HEK293 (cell line): ENCODE data around the gene RWDD1.

Source experiments
- CTCF ChIA-PET: fragments of 350-600 bp; formaldehyde crosslinking; extraction: SDS; loops from one replicate; lab custom pipeline; 2021; ENCODE audit warnings: antibody characterized with exemption; lab: Yijun Ruan, JAX
- POLR2A ChIA-PET: fragments of 300-600 bp; formaldehyde crosslinking; extraction: SDS; loops from one replicate; lab custom pipeline; 2020; ENCODE audit warnings: antibody characterized with exemption, inconsistent platforms; lab: Yijun Ruan, JAX
- H3K27ac ChIP-seq: fragments of 200-500 bp; sonication (Bioruptor generic); 2 replicates; pipeline ENCODE4 v1.5.1; 2014; ENCODE audit warnings: low read depth, low read length, control low read depth, inconsistent platforms; ENCODE audit errors: extremely low read depth
- H3K36me3 ChIP-seq, 2 experiments: fragments of 200-500 bp in 1 of 2; sonication (Bioruptor generic) in 1 of 2; 1 replicate in 1 of 2; 2 replicates in 1 of 2; pipeline ENCODE4 v1.5.1; 2014 to 2017; ENCODE audit warnings: inconsistent platforms in 2 of 2, low read length in 2 of 2; ENCODE audit not compliant: control insufficient read depth in 2 of 2, insufficient read depth in 1 of 2
- H3K4me1 ChIP-seq: fragments of 200-500 bp; sonication (Bioruptor generic); 2 replicates; pipeline ENCODE4 v1.5.1; 2014; ENCODE audit warnings: mild to moderate bottlenecking, low read length, inconsistent platforms; ENCODE audit not compliant: control insufficient read depth, insufficient read depth
- H3K4me3 ChIP-seq: 2 replicates; pipeline ENCODE4 v1.5.1; 2011; ENCODE audit warnings: low read depth, mild to moderate bottlenecking, control low read depth, low read length, moderate library complexity
- H3K9me3 ChIP-seq: fragments of 200-500 bp; sonication (Bioruptor generic); 2 replicates; pipeline ENCODE4 v1.5.1; 2014; ENCODE audit warnings: low read depth, low read length, inconsistent platforms; ENCODE audit not compliant: control insufficient read depth, insufficient read depth
- HOXA7 ChIP-seq: sonication (generic); formaldehyde crosslinking; IDR thresholded peaks from 2 replicates; pipeline ENCODE4 v1.8.1; 2022; ENCODE audit warnings: missing genetic modification reagents, borderline replicate concordance
- MEIS1 ChIP-seq: sonication (generic); formaldehyde crosslinking; IDR thresholded peaks from 2 replicates; pipeline ENCODE4 v1.8.1; 2022; ENCODE audit warnings: missing genetic modification reagents, mild to moderate bottlenecking, borderline replicate concordance
- MZF1 ChIP-seq: fragments of 450-650 bp; formaldehyde crosslinking; IDR thresholded peaks from 2 replicates; pipeline ENCODE4 v1.5.1; 2017; ENCODE audit warnings: missing biosample characterization, missing genetic modification characterization, borderline replicate concordance
- ZBTB1 ChIP-seq: fragments of 450-650 bp; formaldehyde crosslinking; IDR thresholded peaks from 2 replicates; pipeline ENCODE4 v1.5.1; 2016; ENCODE audit warnings: missing biosample characterization, missing genetic modification characterization
- ZBTB17 ChIP-seq: fragments of 450-650 bp; formaldehyde crosslinking; IDR thresholded peaks from 2 replicates; pipeline ENCODE4 v1.5.1; 2016; ENCODE audit warnings: missing biosample characterization, missing genetic modification characterization
- ZEB2 ChIP-seq: fragments of 450-650 bp; formaldehyde crosslinking; IDR thresholded peaks from 2 replicates; pipeline ENCODE4 v1.5.1; 2016; ENCODE audit warnings: missing biosample characterization, missing genetic modification characterization
- ZFP3 ChIP-seq: fragments of 450-650 bp; formaldehyde crosslinking; IDR thresholded peaks from 2 replicates; pipeline ENCODE4 v1.5.1; 2016; ENCODE audit warnings: low read depth, missing biosample characterization, missing genetic modification characterization
- ZNF16 ChIP-seq: fragments of 450-650 bp; formaldehyde crosslinking; IDR thresholded peaks from 2 replicates; pipeline ENCODE4 v1.5.1; 2016; ENCODE audit warnings: low read depth, missing biosample characterization, missing genetic modification characterization
- ZNF174 ChIP-seq: fragments of 450-650 bp; formaldehyde crosslinking; IDR thresholded peaks from 2 replicates; pipeline ENCODE4 v1.5.0; 2017; ENCODE audit warnings: missing biosample characterization, mild to moderate bottlenecking, missing genetic modification characterization
- ZNF175 ChIP-seq: fragments of 450-650 bp; formaldehyde crosslinking; IDR thresholded peaks from 2 replicates; pipeline ENCODE4 v1.5.1; 2016; ENCODE audit warnings: missing biosample characterization, missing genetic modification characterization
- ZNF248 ChIP-seq: fragments of 450-650 bp; formaldehyde crosslinking; IDR thresholded peaks from 2 replicates; pipeline ENCODE4 v1.5.1; 2017; ENCODE audit warnings: missing biosample characterization, missing genetic modification characterization
- ZNF473 ChIP-seq: fragments of 450-650 bp; formaldehyde crosslinking; IDR thresholded peaks from 2 replicates; pipeline ENCODE4 v1.5.1; 2017; ENCODE audit warnings: missing biosample characterization, missing genetic modification characterization
- ZNF600 ChIP-seq: fragments of 450-650 bp; formaldehyde crosslinking; IDR thresholded peaks from 2 replicates; pipeline ENCODE4 v1.5.1; 2016; ENCODE audit warnings: missing biosample characterization, missing genetic modification characterization
- ZNF621 ChIP-seq: fragments of 450-650 bp; formaldehyde crosslinking; IDR thresholded peaks from 2 replicates; pipeline ENCODE4 v1.5.1; 2017; ENCODE audit warnings: missing biosample characterization, missing genetic modification characterization
- TF ChIP-seq, protein P1 (sequence below): fragments of 450-650 bp; formaldehyde crosslinking; IDR thresholded peaks from 2 replicates; pipeline ENCODE4 v1.5.1; 2016; ENCODE audit warnings: missing biosample characterization, missing genetic modification characterization, borderline replicate concordance
- TF ChIP-seq, protein P2 (sequence below): fragments of 450-650 bp; formaldehyde crosslinking; IDR thresholded peaks from 2 replicates; pipeline ENCODE4 v1.5.1; 2016; ENCODE audit warnings: missing biosample characterization, missing genetic modification characterization
- TF ChIP-seq, protein P3 (sequence below): fragments of 450-650 bp; formaldehyde crosslinking; IDR thresholded peaks from 2 replicates; pipeline ENCODE4 v1.5.1; 2016; ENCODE audit warnings: missing biosample characterization, missing genetic modification characterization
- TF ChIP-seq, protein P4 (sequence below): fragments of 450-650 bp; formaldehyde crosslinking; IDR thresholded peaks from 2 replicates; pipeline ENCODE4 v1.5.1; 2016; ENCODE audit warnings: missing biosample characterization, missing genetic modification characterization
- TF ChIP-seq, protein P5 (sequence below): fragments of 450-650 bp; IDR thresholded peaks from 2 replicates; pipeline ENCODE4 v1.5.1; 2018; ENCODE audit warnings: missing biosample characterization, missing genetic modification characterization

The RWDD1 gene

DNA sequence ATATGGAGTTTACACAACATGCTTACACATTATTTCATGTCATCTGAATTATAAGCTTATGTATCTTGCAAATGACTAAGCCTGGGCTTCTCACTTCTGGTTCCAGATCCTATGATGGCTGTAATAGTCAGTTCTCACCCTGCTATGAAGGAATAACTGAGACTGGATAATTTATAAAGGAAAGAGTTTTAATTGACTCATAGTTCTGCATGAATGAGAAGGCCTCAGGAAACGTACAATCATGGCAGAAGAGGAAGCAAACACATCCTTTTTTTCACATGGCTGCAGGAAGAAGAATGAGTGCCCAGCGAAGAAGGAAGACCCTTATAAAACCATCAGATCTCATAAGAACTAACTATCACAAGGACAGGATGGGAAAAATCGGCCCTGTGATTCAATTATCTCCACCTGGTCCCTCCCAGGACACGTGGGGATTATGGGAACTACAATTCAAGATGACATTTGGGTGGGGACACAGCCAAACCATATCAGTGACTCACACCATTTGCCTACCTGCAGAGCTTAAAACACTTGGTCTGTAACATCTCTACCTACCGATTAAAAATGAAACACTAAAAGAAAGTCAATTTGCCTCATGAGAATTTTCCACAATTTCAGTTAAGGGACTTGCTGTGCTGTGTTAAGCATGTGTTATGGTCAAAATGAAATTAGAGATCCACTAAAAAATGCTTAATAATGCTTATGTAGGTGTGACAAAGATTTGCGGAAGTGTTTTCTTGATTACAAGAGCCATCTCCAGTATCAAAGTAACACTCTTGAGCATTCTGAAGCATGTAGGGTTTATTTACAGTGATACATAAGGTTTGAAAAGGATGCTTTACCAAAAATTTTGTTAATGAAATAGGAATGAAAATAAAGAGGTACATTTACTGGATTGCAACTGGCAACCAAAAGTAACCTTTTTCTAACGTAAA, 2.2 kb upstream of the RWDD1 start:
- peaks cover 2% of the 10 kb centered on the region; the same call in 1 of the 2 replicates for H3K4me1 ChIP-seq
- H3K36me3 ChIP-seq: peaks cover 0 to 6% of the 10 kb centered on the region in 2 experiments; a peak in 1 of 3 replicates
- no peaks in the 10 kb centered on the region for H3K9me3 ChIP-seq
- no peak for TF ChIP-seq ZBTB1 (tag by site-specific recombination)
- no peak for TF ChIP-seq ZBTB17 (tag by site-specific recombination)
- no peak for TF ChIP-seq ZFP3 (tag by site-specific recombination)
- TF ChIP-seq MEIS1: no peak
- TF ChIP-seq ZNF600 (tag by site-specific recombination): no peak
- no peak for TF ChIP-seq ZNF473 (tag by site-specific recombination)
- TF ChIP-seq ZNF16 (tag by site-specific recombination): no peak
- TF ChIP-seq, protein P1, sequence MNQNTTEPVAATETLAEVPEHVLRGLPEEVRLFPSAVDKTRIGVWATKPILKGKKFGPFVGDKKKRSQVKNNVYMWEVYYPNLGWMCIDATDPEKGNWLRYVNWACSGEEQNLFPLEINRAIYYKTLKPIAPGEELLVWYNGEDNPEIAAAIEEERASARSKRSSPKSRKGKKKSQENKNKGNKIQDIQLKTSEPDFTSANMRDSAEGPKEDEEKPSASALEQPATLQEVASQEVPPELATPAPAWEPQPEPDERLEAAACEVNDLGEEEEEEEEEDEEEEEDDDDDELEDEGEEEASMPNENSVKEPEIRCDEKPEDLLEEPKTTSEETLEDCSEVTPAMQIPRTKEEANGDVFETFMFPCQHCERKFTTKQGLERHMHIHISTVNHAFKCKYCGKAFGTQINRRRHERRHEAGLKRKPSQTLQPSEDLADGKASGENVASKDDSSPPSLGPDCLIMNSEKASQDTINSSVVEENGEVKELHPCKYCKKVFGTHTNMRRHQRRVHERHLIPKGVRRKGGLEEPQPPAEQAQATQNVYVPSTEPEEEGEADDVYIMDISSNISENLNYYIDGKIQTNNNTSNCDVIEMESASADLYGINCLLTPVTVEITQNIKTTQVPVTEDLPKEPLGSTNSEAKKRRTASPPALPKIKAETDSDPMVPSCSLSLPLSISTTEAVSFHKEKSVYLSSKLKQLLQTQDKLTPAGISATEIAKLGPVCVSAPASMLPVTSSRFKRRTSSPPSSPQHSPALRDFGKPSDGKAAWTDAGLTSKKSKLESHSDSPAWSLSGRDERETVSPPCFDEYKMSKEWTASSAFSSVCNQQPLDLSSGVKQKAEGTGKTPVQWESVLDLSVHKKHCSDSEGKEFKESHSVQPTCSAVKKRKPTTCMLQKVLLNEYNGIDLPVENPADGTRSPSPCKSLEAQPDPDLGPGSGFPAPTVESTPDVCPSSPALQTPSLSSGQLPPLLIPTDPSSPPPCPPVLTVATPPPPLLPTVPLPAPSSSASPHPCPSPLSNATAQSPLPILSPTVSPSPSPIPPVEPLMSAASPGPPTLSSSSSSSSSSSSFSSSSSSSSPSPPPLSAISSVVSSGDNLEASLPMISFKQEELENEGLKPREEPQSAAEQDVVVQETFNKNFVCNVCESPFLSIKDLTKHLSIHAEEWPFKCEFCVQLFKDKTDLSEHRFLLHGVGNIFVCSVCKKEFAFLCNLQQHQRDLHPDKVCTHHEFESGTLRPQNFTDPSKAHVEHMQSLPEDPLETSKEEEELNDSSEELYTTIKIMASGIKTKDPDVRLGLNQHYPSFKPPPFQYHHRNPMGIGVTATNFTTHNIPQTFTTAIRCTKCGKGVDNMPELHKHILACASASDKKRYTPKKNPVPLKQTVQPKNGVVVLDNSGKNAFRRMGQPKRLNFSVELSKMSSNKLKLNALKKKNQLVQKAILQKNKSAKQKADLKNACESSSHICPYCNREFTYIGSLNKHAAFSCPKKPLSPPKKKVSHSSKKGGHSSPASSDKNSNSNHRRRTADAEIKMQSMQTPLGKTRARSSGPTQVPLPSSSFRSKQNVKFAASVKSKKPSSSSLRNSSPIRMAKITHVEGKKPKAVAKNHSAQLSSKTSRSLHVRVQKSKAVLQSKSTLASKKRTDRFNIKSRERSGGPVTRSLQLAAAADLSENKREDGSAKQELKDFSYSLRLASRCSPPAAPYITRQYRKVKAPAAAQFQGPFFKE: no peak
- TF ChIP-seq, protein P2, sequence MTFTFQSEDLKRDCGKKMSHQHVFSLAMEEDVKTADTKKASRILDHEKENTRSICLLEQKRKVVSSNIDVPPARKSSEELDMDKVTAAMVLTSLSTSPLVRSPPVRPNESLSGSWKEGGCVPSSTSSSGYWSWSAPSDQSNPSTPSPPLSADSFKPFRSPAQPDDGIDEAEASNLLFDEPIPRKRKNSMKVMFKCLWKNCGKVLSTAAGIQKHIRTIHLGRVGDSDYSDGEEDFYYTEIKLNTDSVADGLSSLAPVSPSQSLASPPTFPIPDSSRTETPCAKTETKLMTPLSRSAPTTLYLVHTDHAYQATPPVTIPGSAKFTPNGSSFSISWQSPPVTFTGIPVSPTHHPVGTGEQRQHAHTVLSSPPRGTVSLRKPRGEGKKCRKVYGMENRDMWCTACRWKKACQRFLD (tag by site-specific recombination): no peak
- TF ChIP-seq, protein P3, sequence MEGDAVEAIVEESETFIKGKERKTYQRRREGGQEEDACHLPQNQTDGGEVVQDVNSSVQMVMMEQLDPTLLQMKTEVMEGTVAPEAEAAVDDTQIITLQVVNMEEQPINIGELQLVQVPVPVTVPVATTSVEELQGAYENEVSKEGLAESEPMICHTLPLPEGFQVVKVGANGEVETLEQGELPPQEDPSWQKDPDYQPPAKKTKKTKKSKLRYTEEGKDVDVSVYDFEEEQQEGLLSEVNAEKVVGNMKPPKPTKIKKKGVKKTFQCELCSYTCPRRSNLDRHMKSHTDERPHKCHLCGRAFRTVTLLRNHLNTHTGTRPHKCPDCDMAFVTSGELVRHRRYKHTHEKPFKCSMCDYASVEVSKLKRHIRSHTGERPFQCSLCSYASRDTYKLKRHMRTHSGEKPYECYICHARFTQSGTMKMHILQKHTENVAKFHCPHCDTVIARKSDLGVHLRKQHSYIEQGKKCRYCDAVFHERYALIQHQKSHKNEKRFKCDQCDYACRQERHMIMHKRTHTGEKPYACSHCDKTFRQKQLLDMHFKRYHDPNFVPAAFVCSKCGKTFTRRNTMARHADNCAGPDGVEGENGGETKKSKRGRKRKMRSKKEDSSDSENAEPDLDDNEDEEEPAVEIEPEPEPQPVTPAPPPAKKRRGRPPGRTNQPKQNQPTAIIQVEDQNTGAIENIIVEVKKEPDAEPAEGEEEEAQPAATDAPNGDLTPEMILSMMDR: no peak
- no peak for TF ChIP-seq ZEB2 (tag by site-specific recombination)
- TF ChIP-seq ZNF175: no peak
- no peak for TF ChIP-seq MZF1 (tag by site-specific recombination)
- CTCF ChIA-PET: interaction anchor here (0.6 to 3.3 kb wide), 9 partner anchors 8 to 301 kb away, joined by 3 to 19 read pairs (median 6); no protein-coding TSS in a partner anchor
- no peak overlapping the region for H3K4me3 ChIP-seq
- H3K27ac ChIP-seq: no peak overlapping the region
- POLR2A ChIA-PET: no interaction called here

DNA sequence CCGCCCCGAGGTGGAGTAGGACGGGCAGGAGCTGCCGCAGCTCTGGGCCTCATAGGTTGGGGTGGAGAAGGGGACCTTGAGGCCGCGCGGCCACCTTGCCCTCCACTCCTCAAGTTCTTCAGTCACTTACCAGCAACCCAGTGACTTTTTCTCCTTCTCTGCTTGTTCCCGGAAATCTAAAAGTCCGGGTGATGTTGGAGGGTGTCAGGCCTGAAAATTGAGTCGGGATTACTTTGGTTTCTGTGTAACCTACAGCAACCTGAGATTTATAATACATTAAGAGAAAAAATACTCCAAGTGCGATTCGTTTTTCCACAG, 338 bp downstream of the RWDD1 start:
- Histone ChIP-seq H3K4me1 (peaks cover 2% of the 10 kb centered on the region; the same call in 1 of the 2 replicates), H3K4me3 (peak overlapping the region; percentile 96), H3K9me3 (no peaks in the 10 kb centered on the region), H3K36me3 (peaks cover 6 to 31% of the 10 kb centered on the region in 2 experiments; a peak in 2 of 3 replicates), H3K27ac (peak overlapping the region; percentile 85)
- ChIA-PET CTCF (interaction anchor here (0.6 to 3.3 kb wide), 13 partner anchors 9 to 469 kb away, joined by 3 to 19 read pairs (median 5); no protein-coding TSS in a partner anchor), POLR2A (interaction anchor here (0.6 to 2.7 kb wide), 24 partner anchors 8 to 471 kb away, joined by 3 to 27 read pairs (median 4); partner anchors contain the start of genes CALHM5, DSE, NT5DC1 and RSPH4A)
- TF ChIP-seq, protein P4, sequence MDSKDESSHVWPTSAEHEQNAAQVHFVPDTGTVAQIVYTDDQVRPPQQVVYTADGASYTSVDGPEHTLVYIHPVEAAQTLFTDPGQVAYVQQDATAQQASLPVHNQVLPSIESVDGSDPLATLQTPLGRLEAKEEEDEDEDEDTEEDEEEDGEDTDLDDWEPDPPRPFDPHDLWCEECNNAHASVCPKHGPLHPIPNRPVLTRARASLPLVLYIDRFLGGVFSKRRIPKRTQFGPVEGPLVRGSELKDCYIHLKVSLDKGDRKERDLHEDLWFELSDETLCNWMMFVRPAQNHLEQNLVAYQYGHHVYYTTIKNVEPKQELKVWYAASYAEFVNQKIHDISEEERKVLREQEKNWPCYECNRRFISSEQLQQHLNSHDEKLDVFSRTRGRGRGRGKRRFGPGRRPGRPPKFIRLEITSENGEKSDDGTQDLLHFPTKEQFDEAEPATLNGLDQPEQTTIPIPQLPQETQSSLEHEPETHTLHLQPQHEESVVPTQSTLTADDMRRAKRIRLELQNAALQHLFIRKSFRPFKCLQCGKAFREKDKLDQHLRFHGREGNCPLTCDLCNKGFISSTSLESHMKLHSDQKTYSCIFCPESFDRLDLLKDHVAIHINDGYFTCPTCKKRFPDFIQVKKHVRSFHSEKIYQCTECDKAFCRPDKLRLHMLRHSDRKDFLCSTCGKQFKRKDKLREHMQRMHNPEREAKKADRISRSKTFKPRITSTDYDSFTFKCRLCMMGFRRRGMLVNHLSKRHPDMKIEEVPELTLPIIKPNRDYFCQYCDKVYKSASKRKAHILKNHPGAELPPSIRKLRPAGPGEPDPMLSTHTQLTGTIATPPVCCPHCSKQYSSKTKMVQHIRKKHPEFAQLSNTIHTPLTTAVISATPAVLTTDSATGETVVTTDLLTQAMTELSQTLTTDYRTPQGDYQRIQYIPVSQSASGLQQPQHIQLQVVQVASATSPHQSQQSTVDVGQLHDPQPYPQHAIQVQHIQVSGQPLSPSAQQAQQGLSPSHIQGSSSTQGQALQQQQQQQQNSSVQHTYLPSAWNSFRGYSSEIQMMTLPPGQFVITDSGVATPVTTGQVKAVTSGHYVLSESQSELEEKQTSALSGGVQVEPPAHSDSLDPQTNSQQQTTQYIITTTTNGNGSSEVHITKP (tag by site-specific recombination): no peak
- TF ChIP-seq, protein P5, sequence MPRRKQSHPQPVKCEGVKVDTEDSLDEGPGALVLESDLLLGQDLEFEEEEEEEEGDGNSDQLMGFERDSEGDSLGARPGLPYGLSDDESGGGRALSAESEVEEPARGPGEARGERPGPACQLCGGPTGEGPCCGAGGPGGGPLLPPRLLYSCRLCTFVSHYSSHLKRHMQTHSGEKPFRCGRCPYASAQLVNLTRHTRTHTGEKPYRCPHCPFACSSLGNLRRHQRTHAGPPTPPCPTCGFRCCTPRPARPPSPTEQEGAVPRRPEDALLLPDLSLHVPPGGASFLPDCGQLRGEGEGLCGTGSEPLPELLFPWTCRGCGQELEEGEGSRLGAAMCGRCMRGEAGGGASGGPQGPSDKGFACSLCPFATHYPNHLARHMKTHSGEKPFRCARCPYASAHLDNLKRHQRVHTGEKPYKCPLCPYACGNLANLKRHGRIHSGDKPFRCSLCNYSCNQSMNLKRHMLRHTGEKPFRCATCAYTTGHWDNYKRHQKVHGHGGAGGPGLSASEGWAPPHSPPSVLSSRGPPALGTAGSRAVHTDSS: no peak
- no peak for TF ChIP-seq ZNF174
- TF ChIP-seq ZNF248: no peak
- no peak for TF ChIP-seq HOXA7
- no peak for TF ChIP-seq ZNF621 (tag by site-specific recombination)
